ENCODE results near the gene TCOF1. TPM values are rescaled to one million over a fixed set of nuclear protein-coding genes. Genes with fewer than 3 reads are reported as not detected.

Gene TCOF1
- total and polyA plus RNA-seq, 2 donors (not counting 3 experiments of a cell fraction or from before 2014, with no cell fraction given), result 11.2 to 52.0 TPM

- Histone ChIP-seq H3K9me1 (replicated peaks; ENCODE audit: control insufficient read depth, extremely low read depth, insufficient read depth, low read length) (no peaks in the 10 kb centered on the region), H3K27me3 (ENCODE audit: control insufficient read depth in 2 of 2, insufficient read depth in 2 of 2, low read length in 2 of 2) (no peaks in the 10 kb centered on the region), H3K27ac (ENCODE audit: insufficient read depth, low read depth, low read length) (no peak overlapping the region), H3K79me2 (ENCODE audit: control insufficient read depth, insufficient read depth, low read length) (peaks cover 16% of the 10 kb centered on the region), H3K36me3 (ENCODE audit: control insufficient read depth in 2 of 2, extremely low read depth in 1 of 2, insufficient read depth in 2 of 2, low read length in 2 of 2) (peaks cover 9 to 35% of the 10 kb centered on the region in 2 experiments), H3K9ac (replicated peaks; ENCODE audit: extremely low read depth, insufficient read depth, low read length) (no peak overlapping the region), H4K20me1 (replicated peaks; ENCODE audit: control insufficient read depth, extremely low read depth, insufficient read depth, low read length) (no peaks in the 10 kb centered on the region), H3K4me1 (ENCODE audit: control insufficient read depth, extremely low read depth, insufficient read depth, low read length) (no peaks in the 10 kb centered on the region), H3K4me3 (replicated peaks in 1 of 3; ENCODE audit: insufficient read depth in 1 of 3, low read depth in 1 of 3, low read length in 3 of 3) (no peak overlapping the region), H3K9me3 (replicated peaks; ENCODE audit: control insufficient read depth, insufficient read depth, low read length) (no peaks in the 10 kb centered on the region), H3K4me2 (ENCODE audit: insufficient read depth, low read length) (no peak overlapping the region), H2AFZ (ENCODE audit: low read depth, low read length) (no peak overlapping the region)
- DNase-seq (ENCODE audit: low read depth, low spot score), result no peak
- no peak for TF ChIP-seq MAX (IDR thresholded peaks at IDR 0.05; ENCODE audit: insufficient read depth, insufficient read length)
- TF ChIP-seq POLR2AphosphoS5 (IDR thresholded peaks at IDR 0.05; ENCODE audit: insufficient read depth, low read depth, low read length), result no peak
- no peak for TF ChIP-seq FOS (IDR thresholded peaks at IDR 0.05; ENCODE audit: borderline replicate concordance, insufficient read depth, low read length)
- TF ChIP-seq POLR2A (IDR thresholded peaks at IDR 0.05; ENCODE audit: low read depth, low read length), result no peak
- TF ChIP-seq EZH2 (IDR thresholded peaks at IDR 0.05; ENCODE audit: borderline replicate concordance, low read depth, low read length, severe bottlenecking), result no peak
- no peak for TF ChIP-seq MYC (IDR thresholded peaks at IDR 0.05; ENCODE audit: low read depth, low read length)
- no peak for FAIRE-seq
- dilution Hi-C loops (cut with MboI; ENCODE audit: extremely low pct_ligation_motif_present, low sequenced_read_pairs), result no loop called here
- POLR2A ChIA-PET, result no interaction called here
- no TSS peak for BruUV-seq (replicated peaks)
- intact Hi-C loops (cut with micrococcal nuclease), result no loop called here
- CTCF ChIA-PET, result interaction anchor here (0.6 to 1.9 kb wide), 4 partner anchors 14 to 530 kb away, joined by 3 to 6 read pairs (median 4); no protein-coding TSS in a partner anchor
Measured at GRCh38 chr5:150364004-150364403, 6.5 kb downstream of the TCOF1 start.

- H3K27ac ChIP-seq (ENCODE audit: insufficient read depth, low read depth, low read length), result no peak overlapping the region
Measured at GRCh38 chr5:150368526-150368925, 11.0 kb downstream of the TCOF1 start.

More at GRCh38 chr5:150368526-150368925, 11.0 kb downstream of the TCOF1 start:
- H3K9me1 ChIP-seq (replicated peaks; ENCODE audit: control insufficient read depth, extremely low read depth, insufficient read depth, low read length), result no peaks in the 10 kb centered on the region
- intact Hi-C loops (cut with micrococcal nuclease), result no loop called here
- BruUV-seq (replicated peaks), result no TSS peak
- no peak overlapping the region for H3K9ac ChIP-seq (replicated peaks; ENCODE audit: extremely low read depth, insufficient read depth, low read length)
- H4K20me1 ChIP-seq (replicated peaks; ENCODE audit: control insufficient read depth, extremely low read depth, insufficient read depth, low read length), result no peaks in the 10 kb centered on the region
- no peaks in the 10 kb centered on the region for H3K79me2 ChIP-seq (ENCODE audit: control insufficient read depth, insufficient read depth, low read length)
- TF ChIP-seq MAX (IDR thresholded peaks at IDR 0.05; ENCODE audit: insufficient read depth, insufficient read length) (no peak), FOS (IDR thresholded peaks at IDR 0.05; ENCODE audit: borderline replicate concordance, insufficient read depth, low read length) (no peak), JUN (IDR thresholded peaks at IDR 0.05; ENCODE audit: borderline replicate concordance, insufficient read depth, insufficient read length, low read depth) (no peak), POLR2A (IDR thresholded peaks at IDR 0.05; ENCODE audit: low read depth, low read length) (no peak), MYC (IDR thresholded peaks at IDR 0.05; ENCODE audit: low read depth, low read length) (no peak), POLR2AphosphoS5 (IDR thresholded peaks at IDR 0.05; ENCODE audit: insufficient read depth, low read depth, low read length) (no peak), EZH2 (IDR thresholded peaks at IDR 0.05; ENCODE audit: borderline replicate concordance, low read depth, low read length, severe bottlenecking) (no peak), CTCF (IDR thresholded peaks at IDR 0.05; ENCODE audit: extremely low read depth in 1 of 2, insufficient read depth in 1 of 2, low read depth in 1 of 2, low read length in 2 of 2) (no peak), GATA2 (IDR thresholded peaks at IDR 0.05; ENCODE audit: insufficient read depth, insufficient read length, low read depth, low read length) (no peak)
- no peaks in the 10 kb centered on the region for H3K4me1 ChIP-seq (ENCODE audit: control insufficient read depth, extremely low read depth, insufficient read depth, low read length)
- dilution Hi-C loops (cut with MboI; ENCODE audit: extremely low pct_ligation_motif_present, low sequenced_read_pairs), result no loop called here
- DNase-seq (ENCODE audit: low read depth, low spot score), result no peak
- H3K27me3 ChIP-seq (ENCODE audit: control insufficient read depth in 2 of 2, insufficient read depth in 2 of 2, low read length in 2 of 2), result no peaks in the 10 kb centered on the region
- H3K4me3 ChIP-seq (replicated peaks in 1 of 3; ENCODE audit: insufficient read depth in 1 of 3, low read depth in 1 of 3, low read length in 3 of 3), result no peak overlapping the region
- POLR2A ChIA-PET, result no interaction called here
- CTCF ChIA-PET, result interaction anchor here (0.8 kb wide), 1 partner anchor 18 kb away, joined by 3 read pairs; no protein-coding TSS in a partner anchor
- FAIRE-seq, result no peak
- peaks cover 11 to 47% of the 10 kb centered on the region in 2 experiments for H3K36me3 ChIP-seq (ENCODE audit: control insufficient read depth in 2 of 2, extremely low read depth in 1 of 2, insufficient read depth in 2 of 2, low read length in 2 of 2)
- H3K9me3 ChIP-seq (replicated peaks; ENCODE audit: control insufficient read depth, insufficient read depth, low read length), result no peaks in the 10 kb centered on the region
- H3K4me2 ChIP-seq (ENCODE audit: insufficient read depth, low read length), result no peak overlapping the region
- H2AFZ ChIP-seq (ENCODE audit: low read depth, low read length), result no peak overlapping the region

Measured in endothelial cell of umbilical vein (primary cell).